Endodermal cell (in vitro differentiated cells): ENCODE results near the gene FFAR3. TPM values are rescaled to one million over a fixed set of nuclear protein-coding genes. Genes with fewer than 3 reads are reported as not detected.

ENCODE experiments used
- DNase-seq: peaks from one replicate; pipeline ENCODE4 v3.0.0-alpha.2; 2017
- H3K27ac ChIP-seq: 2 replicates; pipeline ENCODE4 v1.5.1; 2013; ENCODE audit warnings: mild to moderate bottlenecking, low read depth, low read length, moderate library complexity
- H3K27me3 ChIP-seq: 2 replicates; pipeline ENCODE4 v1.6.1; 2013; ENCODE audit warnings: mild to moderate bottlenecking, low read length, moderate library complexity; ENCODE audit not compliant: insufficient read depth, control insufficient read depth, poor library complexity, severe bottlenecking
- H3K36me3 ChIP-seq: 2 replicates; pipeline ENCODE4 v1.7.0; 2013; ENCODE audit warnings: mild to moderate bottlenecking, low read length, moderate library complexity; ENCODE audit not compliant: control insufficient read depth, insufficient read depth
- H3K4me1 ChIP-seq: one replicate; pipeline ENCODE4 v1.7.0; 2013; ENCODE audit warnings: low read length; ENCODE audit not compliant: control insufficient read depth, insufficient read depth
- H3K4me3 ChIP-seq: 2 replicates; pipeline ENCODE4 v1.5.1; 2013; ENCODE audit warnings: mild to moderate bottlenecking, low read length, moderate library complexity
- H3K9ac ChIP-seq: 2 replicates; pipeline ENCODE4 v1.6.1; 2013; ENCODE audit warnings: mild to moderate bottlenecking, low read length, moderate library complexity; ENCODE audit not compliant: poor library complexity, severe bottlenecking; ENCODE audit errors: extremely low read depth
- H3K9me3 ChIP-seq: 2 replicates; pipeline ENCODE4 v1.6.1; 2013; ENCODE audit warnings: mild to moderate bottlenecking, low read length, moderate library complexity; ENCODE audit not compliant: control insufficient read depth
- H3K27ac Mint-ChIP-seq: 2 replicates; pipeline ENCODE4 v1.8.0; 2020; ENCODE audit warnings: mixed read lengths
- H3K27me3 Mint-ChIP-seq: 2 replicates; pipeline ENCODE4 v1.8.0; 2021; ENCODE audit warnings: mild to moderate bottlenecking, mixed read lengths; ENCODE audit not compliant: insufficient read depth
- H3K36me3 Mint-ChIP-seq: 2 replicates; pipeline ENCODE4 v1.8.0; 2020; ENCODE audit warnings: low read depth, mixed read lengths
- H3K4me1 Mint-ChIP-seq: 2 replicates; pipeline ENCODE4 v1.8.0; 2020; ENCODE audit warnings: mixed read lengths
- H3K4me3 Mint-ChIP-seq: 2 replicates; pipeline ENCODE4 v1.8.0; 2020; ENCODE audit warnings: mild to moderate bottlenecking, moderate library complexity, mixed read lengths
- H3K9me3 Mint-ChIP-seq: 2 replicates; pipeline ENCODE4 v1.8.0; 2020; ENCODE audit warnings: mild to moderate bottlenecking, mixed read lengths
- CTCF ChIP-seq: fragments of 200-600 bp; sonication (generic); conservative IDR thresholded peaks from 2 replicates; pipeline ENCODE4 v1.5.0; 2021; ENCODE audit warnings: antibody characterized with exemption, mild to moderate bottlenecking
- WGBS, 2 experiments: methylation state at CpG; one replicate each; pipeline versions ENCODE4 v1.1.5 to v1.1.7; 2013; ENCODE audit warnings: missing lambda C conversion rate in 2 of 2, mixed read lengths in 1 of 2; ENCODE audit not compliant: insufficient coverage in 1 of 2, insufficient read length in 1 of 2; 5-methylcytosine and 5-hydroxymethylcytosine counted together
- long read RNA-seq, 4 experiments: library from polyadenylated mRNA in 2 of 4; library from RNA in 1 of 4; library from capped mRNA in 1 of 4; stranded (forward) in 3 of 4; unstranded in 1 of 4; transcript quantifications; one replicate each; pipeline ENCODE4 v2.0.0, GENCODE V29; 2020 to 2021; ENCODE audit warnings: inconsistent platforms in 1 of 4
- polyA plus RNA-seq, 2 experiments: library from polyadenylated mRNA; stranded (reverse); fragments of 50-300 nt; gene quantifications; one replicate each; pipeline ENCODE4 v1.2.3, GENCODE V29; 2013
- total RNA-seq, 2 donors: library from RNA; stranded (reverse); fragmentation: NEBNext Ultra II Directional in 1 of 2; extraction: Animal tissue kit (Norgen Biotek cat#: 25700) in 1 of 2; gene quantifications; 2 replicates in 1 of 2; 3 replicates in 1 of 2; pipeline ENCODE4 v1.2.1, GENCODE V29; 2021

The FFAR3 gene
- not detected for total RNA-seq
- not detected for polyA plus RNA-seq (2013, experiment 1 of 2)
- not detected for polyA plus RNA-seq (2013, experiment 2 of 2)
- long read RNA-seq, experiment 1: 0 reads
- long read RNA-seq, experiment 2: 0 reads
- long read RNA-seq, experiment 3: 0 reads
- long read RNA-seq, experiment 4: 0 reads

GRCh38 chr19:35357867-35358573, at the start of gene FFAR3:
FFAR3 (plus strand) TSS chr19:35358460; CDS start chr19:35358891, 431 bp downstream.
- Histone ChIP-seq H3K27ac (no peak within 1 kb of the TSS), H3K4me1 (no peaks in the 10 kb centered on the region), H3K36me3 (no peaks in the 10 kb centered on the region), H3K4me3 (no peak within 1 kb of the TSS), H3K9ac (no peak within 1 kb of the TSS), H3K9me3 (no peaks in the 10 kb centered on the region), H3K27me3 (no peaks in the 10 kb centered on the region)
- peak; percentile 26 for DNase-seq
- Mint-ChIP-seq H3K27ac (no peak within 1 kb of the TSS), H3K27me3 (peaks cover 2% of the 10 kb centered on the region), H3K4me1 (peaks cover 4% of the 10 kb centered on the region), H3K9me3 (no peaks in the 10 kb centered on the region), H3K36me3 (no peaks in the 10 kb centered on the region), H3K4me3 (no peak within 1 kb of the TSS)
- WGBS, 2 experiments: 92% methylated on average over 6 to 17 of the region's 18 CpGs
- no peak for TF ChIP-seq CTCF

GRCh38 chr19:35308910-35309309, 49.4 kb upstream of the FFAR3 start:
- no peak for TF ChIP-seq CTCF
- no peaks in the 10 kb centered on the region for H3K27me3 Mint-ChIP-seq
- no peak overlapping the region for H3K27ac Mint-ChIP-seq
- no peaks in the 10 kb centered on the region for H3K9me3 Mint-ChIP-seq
- Histone ChIP-seq H3K27me3 (no peaks in the 10 kb centered on the region), H3K4me3 (no peak overlapping the region), H3K36me3 (no peaks in the 10 kb centered on the region), H3K27ac (no peak overlapping the region), H3K4me1 (no peaks in the 10 kb centered on the region), H3K9ac (no peak overlapping the region), H3K9me3 (no peaks in the 10 kb centered on the region)
- DNase-seq: no peak
- H3K4me3 Mint-ChIP-seq: no peak overlapping the region
- 83 to 85% methylated on average over 7 of the region's 7 CpGs for WGBS, 2 experiments
- no peaks in the 10 kb centered on the region for H3K36me3 Mint-ChIP-seq
- H3K4me1 Mint-ChIP-seq: no peaks in the 10 kb centered on the region

GRCh38 chr19:35309481-35310279, 48.6 kb upstream of the FFAR3 start:
- Histone ChIP-seq H3K27ac (no peak overlapping the region), H3K4me3 (no peak overlapping the region), H3K36me3 (no peaks in the 10 kb centered on the region), H3K9me3 (no peaks in the 10 kb centered on the region), H3K9ac (no peak overlapping the region), H3K4me1 (no peaks in the 10 kb centered on the region), H3K27me3 (no peaks in the 10 kb centered on the region)
- H3K4me3 Mint-ChIP-seq: no peak overlapping the region
- no peaks in the 10 kb centered on the region for H3K27me3 Mint-ChIP-seq
- H3K4me1 Mint-ChIP-seq: no peaks in the 10 kb centered on the region
- H3K27ac Mint-ChIP-seq: peak overlapping the region; percentile 44
- 91% methylated on average over 26 to 47 of the region's 47 CpGs for WGBS, 2 experiments
- H3K36me3 Mint-ChIP-seq: no peaks in the 10 kb centered on the region
- DNase-seq: peak; percentile 44
- no peaks in the 10 kb centered on the region for H3K9me3 Mint-ChIP-seq
- TF ChIP-seq CTCF: no peak
